Uterus (tissue), 4 donors: Measurements from ENCODE around the gene TMSB4X. TPM values are rescaled to one million over a fixed set of nuclear protein-coding genes. Genes with fewer than 3 reads are reported as not detected.

Source experiments
- DNase-seq, 2 donors: peaks; one replicate each; pipeline ENCODE4 v3.0.0-alpha.2; 2019 to 2020
- H3K27ac ChIP-seq, 2 donors: fragments of 200-600 bp; sonication (generic); 1 replicate in 1 of 2; 2 replicates in 1 of 2; pipeline ENCODE4 v1.5.1; 2016 to 2018
- H3K27me3 ChIP-seq, 2 donors: fragments of 200-600 bp; sonication (generic); one replicate each; pipeline ENCODE4 v1.5.1; 2018 to 2019; ENCODE audit warnings: control low read depth in 1 of 2
- H3K36me3 ChIP-seq, 2 donors: fragments of 200-600 bp; sonication (generic); one replicate each; pipeline ENCODE4 v1.5.1; 2019; ENCODE audit warnings: control low read depth in 1 of 2
- H3K4me1 ChIP-seq, 2 donors: fragments of 200-600 bp; sonication (generic); one replicate each; pipeline ENCODE4 v1.5.1; 2018 to 2019; ENCODE audit warnings: control low read depth in 1 of 2
- H3K4me3 ChIP-seq, 2 donors: fragments of 200-600 bp; sonication (generic); 1 replicate in 1 of 2; 2 replicates in 1 of 2; pipeline ENCODE4 v1.5.1; 2018 to 2019; ENCODE audit warnings: mild to moderate bottlenecking in 1 of 2
- H3K9me3 ChIP-seq, 2 donors: fragments of 200-600 bp; sonication (generic); one replicate each; pipeline ENCODE4 v1.5.1; 2019; ENCODE audit warnings: control low read depth in 1 of 2
- POLR2A ChIP-seq, 2 donors: fragments of 450-650 bp; IDR thresholded peaks; one replicate each; pipeline ENCODE4 v1.6.1; 2016; ENCODE audit warnings: antibody characterized with exemption in 2 of 2, mild to moderate bottlenecking in 1 of 2, moderate library complexity in 1 of 2
- intact Hi-C: fragments of 100-400 bp; cut with DNase I; formaldehyde crosslinking; loops from one replicate; pipeline ENCODE4 v1.15.1; 2023; ENCODE audit warnings: low total_unique reads
- total RNA-seq, 4 donors: library from RNA; depleted of rRNA in 3 of 4; stranded (reverse); fragments of >200 nt in 3 of 4; gene quantifications; one replicate each; pipeline versions ENCODE4 v1.1.0 to v1.2.4, GENCODE V29; 2014 to 2023
- TF ChIP-seq, protein P1 (sequence below), 4 experiments: fragments of 200-600 bp in 2 of 4; fragments of 450-650 bp in 2 of 4; sonication (generic) in 2 of 4; IDR thresholded peaks; one replicate each; pipeline ENCODE4 v1.5.1; 2016 to 2019; ENCODE audit warnings: antibody characterized with exemption in 4 of 4, mild to moderate bottlenecking in 2 of 4, moderate library complexity in 1 of 4
- donor health status: DM: yes; HTN: yes; CAD: no.

TMSB4X gene
- total RNA-seq, 4 donors from 2014 or later: 2,867 to 6,849 (median 3,091) TPM

DNA sequence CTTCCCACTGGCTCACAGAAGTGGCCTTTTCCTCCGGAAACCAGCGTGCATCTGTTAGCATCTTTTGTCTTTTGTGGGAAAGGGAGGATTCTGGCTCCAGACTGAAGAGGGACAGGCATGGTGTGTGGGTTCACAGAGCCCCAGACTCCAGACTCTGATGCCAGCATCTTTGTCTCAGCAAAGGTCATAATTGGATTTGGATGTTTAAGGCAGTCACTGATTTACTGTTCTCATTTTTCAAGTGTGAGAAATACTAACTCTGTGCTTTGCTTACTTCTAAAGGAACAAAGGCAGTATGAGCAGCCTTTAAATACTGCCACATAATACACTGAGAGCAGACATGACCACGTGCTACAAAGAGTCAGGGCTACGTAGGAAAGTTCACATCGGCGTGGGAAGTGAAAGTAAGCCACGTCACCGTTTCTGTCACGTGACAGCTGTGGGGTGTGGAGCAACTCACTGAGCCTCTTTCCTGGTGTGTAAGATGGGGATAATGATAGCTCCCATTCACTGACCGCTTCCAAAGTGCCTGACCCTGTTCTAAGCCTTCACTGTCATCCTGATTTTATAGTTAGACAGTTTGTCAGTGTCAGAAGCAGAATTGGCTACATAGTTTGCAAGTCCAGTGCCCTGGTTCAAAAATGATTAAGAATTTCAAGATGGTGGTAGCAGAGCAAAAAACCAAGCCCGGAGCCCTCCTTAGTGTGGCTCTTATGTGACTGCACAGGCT is 24.8 kb upstream of the TMSB4X start:
- TF ChIP-seq POLR2A (IDR thresholded peaks at IDR 0.05): peak; percentile 16 to 26
- TF ChIP-seq, protein P1, sequence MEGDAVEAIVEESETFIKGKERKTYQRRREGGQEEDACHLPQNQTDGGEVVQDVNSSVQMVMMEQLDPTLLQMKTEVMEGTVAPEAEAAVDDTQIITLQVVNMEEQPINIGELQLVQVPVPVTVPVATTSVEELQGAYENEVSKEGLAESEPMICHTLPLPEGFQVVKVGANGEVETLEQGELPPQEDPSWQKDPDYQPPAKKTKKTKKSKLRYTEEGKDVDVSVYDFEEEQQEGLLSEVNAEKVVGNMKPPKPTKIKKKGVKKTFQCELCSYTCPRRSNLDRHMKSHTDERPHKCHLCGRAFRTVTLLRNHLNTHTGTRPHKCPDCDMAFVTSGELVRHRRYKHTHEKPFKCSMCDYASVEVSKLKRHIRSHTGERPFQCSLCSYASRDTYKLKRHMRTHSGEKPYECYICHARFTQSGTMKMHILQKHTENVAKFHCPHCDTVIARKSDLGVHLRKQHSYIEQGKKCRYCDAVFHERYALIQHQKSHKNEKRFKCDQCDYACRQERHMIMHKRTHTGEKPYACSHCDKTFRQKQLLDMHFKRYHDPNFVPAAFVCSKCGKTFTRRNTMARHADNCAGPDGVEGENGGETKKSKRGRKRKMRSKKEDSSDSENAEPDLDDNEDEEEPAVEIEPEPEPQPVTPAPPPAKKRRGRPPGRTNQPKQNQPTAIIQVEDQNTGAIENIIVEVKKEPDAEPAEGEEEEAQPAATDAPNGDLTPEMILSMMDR (IDR thresholded peaks at IDR 0.05): no peak
- DNase-seq: peak; percentile 85 to 89
- intact Hi-C loops: loop anchor here (10.0 kb wide), 2 partner anchors 545 to 1085 kb away; no protein-coding TSS in a partner anchor

DNA sequence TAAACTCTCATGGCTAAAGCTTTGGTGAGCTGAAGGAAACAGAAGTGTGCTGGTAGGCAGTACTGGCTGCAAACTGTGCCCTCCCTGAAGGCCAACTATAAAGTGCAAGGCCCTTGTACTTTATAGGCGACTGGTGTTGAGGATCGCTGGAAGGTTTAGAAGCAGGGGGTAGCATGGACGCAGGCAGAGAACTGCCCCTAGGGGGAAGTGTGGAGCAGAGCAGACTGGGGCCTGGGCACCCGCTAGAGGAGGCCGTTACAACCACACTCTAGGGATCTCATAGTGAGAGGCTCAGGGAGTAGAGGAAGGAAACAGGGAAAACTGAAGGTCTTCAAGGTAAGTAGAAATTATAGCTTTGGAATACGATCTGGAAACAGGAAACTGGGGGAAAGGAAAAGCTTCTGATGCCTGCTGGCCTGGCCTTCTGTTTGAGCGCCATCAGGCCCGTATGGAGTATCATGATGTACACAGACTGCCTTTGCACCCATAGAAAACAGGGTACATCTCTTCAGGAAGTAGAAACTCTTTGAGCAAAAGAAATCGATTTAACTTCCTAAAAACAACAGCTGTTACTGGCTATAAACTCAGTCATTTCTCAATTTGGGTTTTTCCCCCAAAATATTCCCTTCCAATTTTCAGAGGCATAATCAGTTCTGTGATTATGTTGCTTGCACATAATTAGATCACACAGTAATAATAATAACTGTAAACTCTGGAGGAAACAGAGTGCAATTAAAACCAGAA is 23.9 kb upstream of the TMSB4X start:
- Histone ChIP-seq H3K9me3 (no peaks in the 10 kb centered on the region), H3K27me3 (no peaks in the 10 kb centered on the region), H3K27ac (peak overlapping the region; percentile 73 to 76), H3K4me3 (no peak overlapping the region), H3K4me1 (no peaks in the 10 kb centered on the region), H3K36me3 (no peaks in the 10 kb centered on the region)
- TF ChIP-seq POLR2A (IDR thresholded peaks at IDR 0.05): no peak
- TF ChIP-seq, protein P1 (IDR thresholded peaks at IDR 0.05): no peak
- DNase-seq: no peak
- intact Hi-C loops: loop anchor here (10.0 kb wide), 1 partner anchor 544 kb away; no protein-coding TSS in a partner anchor

More for the DNA sequence above, 24.8 kb upstream of the TMSB4X start:
- Histone ChIP-seq H3K36me3 (no peaks in the 10 kb centered on the region), H3K4me1 (no peaks in the 10 kb centered on the region), H3K27me3 (no peaks in the 10 kb centered on the region), H3K27ac (peak overlapping the region; percentile 73 to 76), H3K4me3 (no peak overlapping the region), H3K9me3 (no peaks in the 10 kb centered on the region)

DNA sequence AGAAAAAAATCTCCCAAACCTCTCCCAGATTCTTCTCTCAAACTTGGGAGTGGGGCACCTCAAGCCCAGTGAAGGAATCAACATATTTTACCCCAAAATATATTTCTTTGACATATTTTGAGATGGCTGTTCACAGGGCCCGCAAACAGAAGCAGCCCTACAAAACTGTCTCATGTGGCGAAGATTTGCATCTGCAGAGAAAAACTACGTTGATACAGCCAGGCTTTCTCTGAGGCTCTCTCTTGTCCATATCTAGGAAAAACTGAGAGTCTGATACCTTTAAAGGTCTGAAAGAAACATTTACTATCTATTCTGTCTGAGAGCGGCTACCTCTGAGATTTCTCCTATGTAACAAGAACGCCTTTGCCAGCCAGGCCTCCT is 23.3 kb upstream of the TMSB4X start:
- Histone ChIP-seq H3K36me3 (no peaks in the 10 kb centered on the region), H3K4me3 (no peak overlapping the region), H3K4me1 (no peaks in the 10 kb centered on the region), H3K27ac (peak overlapping the region in 1 of 2 donors; percentile 76), H3K27me3 (no peaks in the 10 kb centered on the region), H3K9me3 (no peaks in the 10 kb centered on the region)
- TF ChIP-seq POLR2A (IDR thresholded peaks at IDR 0.05): no peak
- TF ChIP-seq, protein P1 (IDR thresholded peaks at IDR 0.05): no peak
- intact Hi-C loops: loop anchor here (10.0 kb wide), 1 partner anchor 543 kb away; no protein-coding TSS in a partner anchor
- no peak for DNase-seq

DNA sequence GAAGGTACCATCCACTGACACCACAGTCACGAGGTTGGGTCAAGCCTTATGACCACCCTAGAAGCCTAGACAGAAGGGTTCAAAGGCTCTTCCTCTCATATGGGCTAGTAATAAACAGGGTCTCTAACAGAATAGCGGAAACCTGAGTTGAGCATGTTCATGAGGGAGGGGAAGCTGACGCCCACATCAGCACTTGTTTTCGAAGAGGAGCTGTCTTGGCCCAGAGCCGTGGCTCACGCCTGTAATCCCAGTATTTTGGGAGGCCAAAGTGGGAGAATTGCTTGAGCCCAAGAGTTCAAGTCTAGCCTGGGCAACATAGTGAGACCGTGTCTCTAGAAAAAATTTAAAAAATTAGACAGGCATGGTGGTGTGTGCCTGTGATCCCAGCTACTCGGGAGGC is 21.5 kb upstream of the TMSB4X start:
- intact Hi-C loops: loop anchor here (10.0 kb wide), 1 partner anchor 541 kb away; no protein-coding TSS in a partner anchor
- Histone ChIP-seq H3K4me1 (no peaks in the 10 kb centered on the region), H3K36me3 (no peaks in the 10 kb centered on the region), H3K27ac (no peak overlapping the region), H3K27me3 (no peaks in the 10 kb centered on the region), H3K4me3 (no peak overlapping the region), H3K9me3 (no peaks in the 10 kb centered on the region)
- no peak for TF ChIP-seq POLR2A (IDR thresholded peaks at IDR 0.05)
- TF ChIP-seq, protein P1 (IDR thresholded peaks at IDR 0.05): no peak
- DNase-seq: no peak

DNA sequence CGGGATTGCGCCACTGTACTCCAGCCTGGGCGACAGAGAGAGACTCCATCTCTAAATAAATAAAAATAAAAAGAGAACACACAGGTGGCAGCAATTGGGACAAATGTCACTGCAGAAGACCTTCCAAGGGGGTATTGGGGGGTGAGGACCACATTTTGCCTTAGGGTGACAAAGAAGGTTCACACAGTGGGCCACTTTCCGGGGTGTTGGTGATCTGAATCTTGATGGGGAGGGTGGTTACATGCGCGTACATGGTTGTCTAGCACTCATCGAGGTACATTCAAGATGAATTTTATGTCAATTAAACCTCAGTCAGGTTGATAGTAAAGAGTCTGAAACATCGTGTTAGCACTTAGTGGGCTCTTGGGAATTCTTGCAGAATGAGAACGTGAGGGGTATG is 20.5 kb upstream of the TMSB4X start:
- Histone ChIP-seq H3K27ac (no peak overlapping the region), H3K36me3 (no peaks in the 10 kb centered on the region), H3K27me3 (no peaks in the 10 kb centered on the region), H3K9me3 (no peaks in the 10 kb centered on the region), H3K4me1 (no peaks in the 10 kb centered on the region), H3K4me3 (no peak overlapping the region)
- TF ChIP-seq, protein P1 (IDR thresholded peaks at IDR 0.05): no peak
- no peak for TF ChIP-seq POLR2A (IDR thresholded peaks at IDR 0.05)
- intact Hi-C loops: loop anchor here (10.0 kb wide), 1 partner anchor 540 kb away; no protein-coding TSS in a partner anchor
- no peak for DNase-seq
